ENCODE data around the gene ZNRF3.
"Not testable (repeated sequence)": the region's sequence is repeated elsewhere in the genome, so short reads cannot be mapped to it uniquely, and the experiment has no call there.

The ZNRF3 gene

DNA sequence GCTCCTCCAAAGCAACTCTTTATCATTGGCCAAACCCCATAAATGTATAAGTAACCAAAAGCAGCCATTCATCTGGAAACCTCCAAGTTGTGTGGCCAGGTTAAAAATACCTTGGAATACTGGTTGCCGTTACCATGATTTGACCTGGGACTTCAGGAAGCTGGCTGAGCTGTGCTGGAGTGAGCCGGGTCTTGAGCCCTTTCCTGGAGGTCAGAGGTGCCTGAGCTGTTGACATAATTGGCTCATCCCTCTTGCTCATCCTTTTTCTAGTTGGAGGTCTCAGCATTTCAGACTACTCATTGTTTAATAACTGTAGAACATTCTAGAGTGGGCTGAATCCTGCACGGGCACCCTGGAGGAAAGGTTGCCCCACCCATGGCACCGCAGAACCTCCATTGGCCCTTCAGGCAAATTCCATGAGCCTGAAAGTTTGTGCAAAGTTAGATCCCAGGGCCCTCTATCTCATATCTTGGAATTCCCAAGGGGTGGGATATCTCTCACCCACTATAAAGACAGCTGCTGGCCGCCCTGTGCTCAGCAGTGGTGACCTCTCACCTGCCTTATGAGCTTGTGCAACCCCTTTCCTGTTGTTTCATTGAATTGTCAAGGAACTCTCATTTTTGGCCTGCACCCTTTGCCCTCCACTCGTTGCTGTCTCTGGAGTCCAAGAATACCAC, 101.2 kb downstream of the ZNRF3 start:
- no peak for DNase-seq (ENCODE audit: low read depth, low spot score)

DNA sequence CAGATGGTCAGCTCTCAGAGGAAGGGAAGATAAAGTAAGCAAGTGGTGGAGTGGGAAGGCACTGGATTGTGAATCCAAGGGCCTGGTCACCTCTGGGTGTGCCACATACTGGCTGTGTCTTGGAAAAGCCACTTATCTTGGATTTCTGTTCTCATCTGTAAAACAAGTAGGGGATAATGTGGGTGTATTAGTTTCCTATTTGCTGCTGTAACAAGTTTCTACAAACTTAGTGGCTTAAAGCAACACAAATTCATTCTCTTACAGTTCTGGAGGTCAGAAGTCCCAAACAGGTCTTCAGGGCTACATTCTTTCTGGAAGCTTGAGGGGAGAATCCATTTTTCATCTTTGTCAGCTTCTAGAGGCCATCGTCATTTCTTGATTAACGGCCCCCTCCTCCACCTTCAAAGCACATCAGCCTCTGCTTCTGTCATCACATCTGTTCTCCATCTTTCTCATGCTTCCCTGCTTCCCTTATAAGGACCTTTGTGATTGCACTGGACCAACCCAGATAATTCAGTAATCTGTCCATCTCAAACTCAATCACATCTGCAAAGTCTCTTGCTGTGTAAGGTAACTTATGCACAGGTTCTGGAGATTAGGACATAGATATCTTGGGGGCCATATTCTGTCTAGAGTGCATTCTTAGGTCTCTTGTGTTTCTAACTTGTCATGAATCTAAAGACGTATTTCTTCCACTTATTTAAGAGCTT, 102.4 kb downstream of the ZNRF3 start:
- no peak for DNase-seq (ENCODE audit: low read depth, low spot score)

GRCh38 chr22:28986366-28986765, 103.0 kb downstream of the ZNRF3 start:
- no peak for DNase-seq (ENCODE audit: low read depth, low spot score)

DNA sequence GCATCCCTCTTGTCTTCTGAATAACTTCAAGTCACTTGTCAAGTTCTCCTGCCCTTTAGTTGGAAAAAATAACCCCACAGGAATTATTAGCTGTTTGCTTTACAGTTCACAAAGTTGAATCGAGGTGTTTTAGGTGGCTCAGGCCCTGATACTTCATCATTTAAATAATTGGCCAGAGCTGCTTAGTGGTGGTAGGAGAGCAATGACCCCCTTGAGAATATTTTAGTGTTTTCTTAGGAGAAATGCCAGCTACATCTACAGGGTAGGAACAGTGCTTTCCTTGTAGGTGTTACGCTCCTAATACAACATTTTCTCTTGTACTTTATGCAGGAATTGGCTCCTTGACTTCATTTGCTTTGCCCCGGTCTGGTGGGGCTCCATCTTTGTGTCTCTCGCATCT, 105.1 kb downstream of the ZNRF3 start:
- no peak for DNase-seq (ENCODE audit: low read depth, low spot score)

DNA sequence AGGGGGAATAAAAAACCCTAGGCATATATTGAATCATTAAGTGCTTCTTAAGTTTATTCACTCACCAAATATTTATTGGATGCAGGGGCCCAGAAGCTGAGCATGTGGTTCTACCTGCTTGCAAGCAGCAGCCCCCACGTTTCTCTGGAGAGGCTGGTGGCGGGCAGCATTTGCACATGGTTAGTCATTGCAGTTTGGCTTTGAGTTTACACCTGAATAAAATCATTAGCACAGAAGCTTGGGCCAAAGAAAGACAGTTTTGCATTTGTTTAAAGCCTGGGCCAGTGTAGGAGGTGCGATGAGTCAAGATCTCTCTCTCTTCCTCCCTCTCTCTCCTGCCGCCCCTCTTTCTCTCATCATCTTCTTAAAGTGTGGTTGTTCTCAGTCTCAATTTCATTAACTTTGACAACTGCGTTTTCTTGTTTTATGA, 105.7 kb downstream of the ZNRF3 start:
- DNase-seq (ENCODE audit: low read depth, low spot score), result no peak

- no peak for DNase-seq (ENCODE audit: low read depth, low spot score)
Measured at GRCh38 chr22:28989484-28989883, 106.1 kb downstream of the ZNRF3 start.

DNA sequence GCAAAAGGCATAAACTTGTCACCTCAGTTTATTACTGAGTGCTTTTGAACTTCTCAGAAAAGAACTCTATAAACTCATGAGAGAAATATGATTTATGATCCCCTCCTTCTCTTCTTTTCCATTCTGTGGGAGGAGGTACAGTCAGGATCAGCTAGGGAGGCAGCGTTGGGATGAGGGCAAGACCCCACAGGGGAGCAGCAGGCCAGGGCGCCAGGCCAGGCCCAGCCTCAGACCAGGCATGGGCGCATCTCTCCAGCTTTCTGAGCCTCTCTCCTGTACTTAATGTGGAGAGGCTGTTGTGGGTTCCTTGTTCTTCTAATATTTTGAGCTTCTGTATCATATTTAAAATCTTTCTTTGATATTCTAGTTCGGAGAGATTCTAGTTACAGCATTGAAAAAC, 106.5 kb downstream of the ZNRF3 start:
- no peak for DNase-seq (ENCODE audit: low read depth, low spot score)

- DNase-seq (ENCODE audit: low read depth, low spot score), result no peak
Measured at GRCh38 chr22:28992565-28993356, 109.4 kb downstream of the ZNRF3 start.

GRCh38 chr22:28994522-28994921, 111.2 kb downstream of the ZNRF3 start:
- DNase-seq (ENCODE audit: low read depth, low spot score), result no peak

- no peak for DNase-seq (ENCODE audit: low read depth, low spot score)
Measured at GRCh38 chr22:28995551-28995950, 112.2 kb downstream of the ZNRF3 start.

DNA sequence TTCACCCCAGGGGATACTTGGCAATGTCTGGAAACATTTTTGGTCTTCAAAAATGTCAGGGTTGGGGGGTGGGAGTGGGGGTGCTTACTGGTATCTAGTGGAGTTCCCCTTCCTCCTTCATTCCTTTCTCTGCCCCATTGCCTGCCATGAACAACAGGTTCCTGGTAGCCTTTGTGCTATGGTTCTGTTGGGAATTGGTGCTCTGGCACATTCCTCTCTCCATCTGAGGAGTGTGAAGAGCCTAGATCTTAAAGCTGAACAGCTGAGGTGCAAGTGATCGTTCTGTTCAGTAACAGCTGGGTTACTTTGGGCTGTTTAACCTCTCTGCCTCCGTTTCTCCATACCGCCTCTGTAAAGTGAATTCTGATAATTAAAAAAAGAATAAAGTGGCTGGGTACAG, 114.0 kb downstream of the ZNRF3 start:
- DNase-seq (ENCODE audit: low read depth, low spot score), result no peak

GRCh38 chr22:28998681-28999080, 115.3 kb downstream of the ZNRF3 start:
- no peak for DNase-seq (ENCODE audit: low read depth, low spot score)

DNA sequence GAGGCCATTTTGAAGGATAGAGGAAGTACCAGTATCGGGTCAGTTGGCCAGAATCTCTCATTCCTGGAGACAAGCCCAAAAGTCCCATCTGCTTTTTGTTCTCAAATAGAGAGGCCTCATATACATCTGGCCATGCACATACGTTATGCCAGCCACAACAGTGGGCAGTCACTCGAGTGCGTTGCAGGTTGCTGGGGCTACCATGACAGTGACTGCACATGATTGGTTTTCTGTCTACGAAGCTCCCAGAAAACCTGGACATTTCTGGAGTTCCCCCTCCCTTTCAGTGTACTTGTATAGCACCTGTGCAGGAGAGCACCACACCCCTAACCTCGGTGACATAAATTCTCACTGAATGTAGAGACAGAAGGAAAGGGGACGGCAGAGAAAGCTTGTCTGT, 116.1 kb downstream of the ZNRF3 start:
- no peak for DNase-seq (ENCODE audit: low read depth, low spot score)

DNA sequence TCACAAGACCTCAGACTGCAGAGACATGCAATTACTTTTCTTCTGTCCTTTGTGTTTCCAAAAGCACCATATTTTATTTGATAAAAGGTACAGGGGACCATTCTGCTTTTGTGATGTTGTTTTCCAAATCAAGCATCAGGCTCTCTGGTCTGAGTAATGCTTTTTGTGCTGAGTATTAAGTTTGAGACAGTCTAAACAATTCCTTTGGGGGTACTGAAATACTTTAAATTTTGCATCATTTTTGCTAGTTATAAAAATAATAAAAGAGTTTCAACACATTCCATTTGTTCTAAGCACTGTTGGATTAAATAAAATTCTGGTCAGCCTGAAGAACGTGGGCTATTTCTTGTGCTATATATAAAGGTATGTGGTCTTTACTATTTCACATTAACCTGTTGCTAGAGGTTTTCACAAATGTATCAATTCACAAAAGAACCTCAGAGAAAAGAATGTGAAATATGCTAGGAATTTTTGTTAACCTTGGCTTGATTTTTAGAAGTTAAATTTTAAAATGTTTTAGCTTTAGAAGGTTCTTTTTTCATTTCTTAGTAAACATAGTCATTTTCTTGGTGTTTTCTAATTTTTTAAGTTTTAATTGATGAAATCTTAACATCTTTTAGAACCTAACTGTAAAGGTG, 116.7 kb downstream of the ZNRF3 start:
- DNase-seq (ENCODE audit: low read depth, low spot score), result no peak

DNA sequence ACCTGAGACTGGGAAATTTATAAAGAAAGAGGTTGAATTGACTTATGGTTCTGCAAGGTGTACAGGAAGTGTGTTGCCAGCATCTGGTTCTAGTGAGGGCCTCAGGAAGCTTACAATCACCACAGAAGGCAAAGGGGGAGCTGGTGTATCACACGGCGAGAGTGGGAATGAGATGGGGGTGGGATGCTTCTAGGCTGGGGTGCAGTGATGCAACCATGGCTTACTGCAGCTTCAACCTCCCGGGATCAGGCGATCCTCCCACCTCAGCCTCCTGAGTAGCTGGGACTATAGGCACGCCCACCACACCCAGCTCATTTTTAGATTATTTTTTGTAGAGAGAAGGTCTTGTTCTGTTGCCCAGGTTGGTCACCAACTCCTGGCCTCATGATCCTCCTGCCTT, 117.3 kb downstream of the ZNRF3 start:
- no peak for DNase-seq (ENCODE audit: low read depth, low spot score)

DNA sequence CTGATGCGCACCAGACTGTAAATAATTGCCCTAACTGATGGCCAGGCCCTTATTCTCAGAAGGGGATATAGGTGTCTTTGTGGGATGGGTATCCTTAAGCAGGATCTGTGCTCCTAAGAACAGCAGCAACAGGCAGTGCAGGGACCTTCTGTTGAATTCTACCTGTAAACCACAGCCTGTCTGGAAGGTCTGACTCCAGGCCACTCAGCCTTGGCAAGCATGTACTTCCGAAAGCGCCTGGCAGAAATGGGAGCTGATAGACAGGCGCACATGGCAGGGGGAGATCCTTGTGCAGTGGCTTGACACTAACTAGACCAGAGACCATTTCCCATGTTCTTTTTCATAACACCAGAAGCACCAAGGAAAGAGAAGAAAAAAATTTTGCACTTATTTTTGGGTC, 119.2 kb downstream of the ZNRF3 start:
- no peak for DNase-seq (ENCODE audit: low read depth, low spot score)

GRCh38 chr22:29003552-29003951, 120.2 kb downstream of the ZNRF3 start:
- DNase-seq (ENCODE audit: low read depth, low spot score), result no peak

DNA sequence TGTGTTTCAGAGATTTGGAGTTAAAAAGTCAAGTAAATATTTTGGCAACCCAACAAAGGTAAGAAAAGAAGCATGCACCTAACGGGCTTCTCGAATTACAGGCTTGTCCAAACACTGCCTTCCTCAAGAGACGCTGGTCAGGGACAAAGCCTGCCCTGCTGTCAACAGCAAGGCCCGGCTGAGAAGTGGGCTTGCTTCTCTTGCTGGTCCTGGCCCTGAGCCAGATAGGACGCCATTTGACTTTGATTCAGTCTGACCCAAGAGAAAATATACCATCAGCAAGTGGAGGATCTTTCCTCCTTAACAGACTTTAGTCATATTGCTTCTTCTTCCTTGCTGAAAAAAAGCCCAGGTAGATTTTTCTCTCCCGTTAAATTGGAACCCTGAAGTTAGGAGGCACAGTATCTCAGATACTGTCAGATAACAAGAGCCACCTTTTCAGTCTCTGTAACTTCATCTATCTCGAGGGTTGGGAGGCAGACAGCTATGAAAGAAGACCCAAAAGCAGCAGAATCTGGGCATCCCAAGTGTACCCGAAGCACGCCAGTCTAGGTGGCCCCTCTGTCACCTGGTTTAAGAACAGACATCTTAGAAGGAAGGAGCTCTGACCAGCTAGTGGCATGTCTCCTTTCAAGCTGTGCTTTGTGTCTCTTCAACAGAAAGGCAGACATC, 120.7 kb downstream of the ZNRF3 start:
- DNase-seq (ENCODE audit: low read depth, low spot score), result no peak

DNA sequence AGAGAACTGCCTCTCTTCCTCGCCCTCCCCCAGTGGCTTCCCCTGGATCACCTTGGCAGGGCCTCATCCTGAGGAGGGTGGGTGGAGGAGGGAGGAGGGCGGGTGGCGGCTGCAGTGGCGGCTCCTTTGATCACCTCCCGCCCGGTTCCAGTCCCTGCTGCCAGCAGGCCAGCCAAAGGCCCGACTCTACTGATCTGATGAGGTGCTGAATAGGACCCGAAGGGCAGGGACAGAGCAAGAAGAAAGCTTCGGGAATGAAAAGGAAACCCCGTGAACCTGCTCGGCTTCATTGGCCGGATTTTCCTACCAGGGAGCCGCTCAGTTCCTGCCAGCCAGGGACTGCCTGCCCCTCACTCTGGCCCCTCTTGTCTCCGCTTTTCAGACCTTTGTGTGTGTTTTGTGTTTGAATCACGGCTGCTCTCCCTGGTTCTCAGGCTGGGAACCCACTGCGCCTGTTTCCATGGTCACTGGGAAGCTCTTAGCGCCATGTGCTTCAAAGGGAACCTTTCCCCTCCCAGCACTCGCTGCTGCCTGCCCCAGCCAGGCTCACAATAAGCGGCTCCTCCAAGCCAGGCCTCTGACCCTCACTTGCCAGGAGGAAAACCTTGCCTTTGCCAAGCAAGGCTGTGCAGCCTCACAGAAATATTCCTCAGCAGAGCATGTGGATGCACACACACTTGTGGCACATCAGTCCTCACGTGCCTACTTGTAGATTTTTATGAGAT, 121.4 kb downstream of the ZNRF3 start:
- no peak for DNase-seq (ENCODE audit: low read depth, low spot score)

DNA sequence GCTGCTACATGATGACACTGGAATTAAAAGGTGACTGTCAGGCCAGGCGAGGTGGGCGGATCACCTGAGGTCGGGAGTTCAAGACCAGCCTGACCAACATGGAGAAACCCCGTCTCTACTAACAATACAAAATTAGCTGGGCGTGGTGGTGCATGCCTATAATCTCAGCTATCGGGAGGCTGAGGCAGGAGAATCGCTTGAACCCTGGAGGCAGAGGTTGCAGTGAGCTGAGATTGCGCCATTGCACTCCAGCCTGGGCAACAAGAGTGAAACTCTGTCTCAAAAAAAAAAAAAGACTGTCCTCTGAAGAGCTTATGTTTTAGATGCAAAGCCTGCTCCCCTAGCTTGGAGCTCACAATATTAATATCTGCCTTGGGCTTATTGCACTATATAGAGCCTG, 122.4 kb downstream of the ZNRF3 start:
- DNase-seq (ENCODE audit: low read depth, low spot score), result not testable (repeated sequence)

DNA sequence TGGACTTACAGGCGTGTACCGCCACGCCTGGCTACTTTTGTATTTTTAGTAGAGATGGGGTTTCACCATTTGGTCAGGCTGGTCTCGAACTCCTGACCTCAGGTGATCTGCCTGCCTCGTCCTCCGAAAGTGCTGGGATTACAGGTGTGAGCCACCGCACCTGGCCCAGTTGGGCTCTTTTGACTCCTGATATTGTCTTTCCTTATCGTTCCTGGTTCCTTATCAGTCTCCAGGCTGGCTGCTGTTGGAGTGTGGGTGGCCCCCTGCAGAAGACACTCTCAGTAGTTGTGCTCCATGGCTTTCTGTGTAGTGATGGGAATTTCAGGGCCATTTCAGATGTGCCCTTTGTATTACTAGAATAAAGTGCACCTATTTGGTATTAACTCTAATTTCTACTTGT, 123.0 kb downstream of the ZNRF3 start:
- DNase-seq (ENCODE audit: low read depth, low spot score), result no peak

Measured in brain pericyte (primary cell).